GM13977 (cell line): ENCODE data around the gene ADAMTS10.
"Not testable (repeated sequence)": the region's sequence is repeated elsewhere in the genome, so short reads cannot be mapped to it uniquely, and the experiment has no call there.

Experiments
- DNase-seq: peaks from one replicate; pipeline ENCODE4 v3.0.0; 2012; ENCODE audit warnings: low spot score
- CTCF ChIP-seq: IDR thresholded peaks from 2 replicates; pipeline ENCODE4 v1.5.1; 2012; ENCODE audit warnings: mild to moderate bottlenecking, control low read depth; ENCODE audit not compliant: insufficient read depth; ENCODE audit errors: extremely low read depth, missing control alignments
- in situ Hi-C: fragments of 300-500 bp; cut with MboI; formaldehyde crosslinking; loops from one replicate; pipeline ENCODE4 v1.12.0; 2022; ENCODE audit warnings: low sequenced_read_pairs, low pct_unique_long_range_greater_than_20kb, mixed read lengths, inconsistent platforms; ENCODE audit not compliant: unreplicated experiment

The ADAMTS10 gene

GRCh38 chr19:8638078-8638619 is 27.6 kb upstream of the ADAMTS10 start:
- in situ Hi-C loops, result no loop called here
- no peak for DNase-seq
- TF ChIP-seq CTCF, result no peak

- in situ Hi-C loops, DNase-seq: not testable (repeated sequence)
Observed at GRCh38 chr19:8637070-8637469, 26.6 kb upstream of the ADAMTS10 start.

- in situ Hi-C loops, result no loop called here
- TF ChIP-seq CTCF, result no peak
- no peak for DNase-seq
Observed at GRCh38 chr19:8635422-8635821, 24.9 kb upstream of the ADAMTS10 start.

GRCh38 chr19:8631425-8631819 is 20.9 kb upstream of the ADAMTS10 start:
- in situ Hi-C loops, result no loop called here
- DNase-seq, result no peak
- TF ChIP-seq CTCF, result no peak

- in situ Hi-C loops, result no loop called here
- TF ChIP-seq CTCF, result no peak
- no peak for DNase-seq
Observed at GRCh38 chr19:8630796-8631424, 20.4 kb upstream of the ADAMTS10 start.

GRCh38 chr19:8629996-8630683 is 19.6 kb upstream of the ADAMTS10 start, which contains the start of gene NFILZ:
Gene NFILZ, plus strand, starts transcription at chr19:8630633. Its CDS starts 46,133 bp downstream, at chr19:8676766.
- no peak for TF ChIP-seq CTCF
- DNase-seq, result no peak
- in situ Hi-C loops, result no loop called here

GRCh38 chr19:8629184-8629583 is 18.7 kb upstream of the ADAMTS10 start:
- in situ Hi-C loops, result no loop called here
- TF ChIP-seq CTCF, result no peak
- DNase-seq, result no peak
